Measurements from ENCODE around the gene USP40. TPM values are rescaled to one million over a fixed set of nuclear protein-coding genes. Genes with fewer than 3 reads are reported as not detected.

Gene USP40
- total RNA-seq, 3 donors from 2014 or later (not counting 1 experiment from before 2014, with no cell fraction given): 17.4 to 20.6 (median 19.4) TPM

DNA sequence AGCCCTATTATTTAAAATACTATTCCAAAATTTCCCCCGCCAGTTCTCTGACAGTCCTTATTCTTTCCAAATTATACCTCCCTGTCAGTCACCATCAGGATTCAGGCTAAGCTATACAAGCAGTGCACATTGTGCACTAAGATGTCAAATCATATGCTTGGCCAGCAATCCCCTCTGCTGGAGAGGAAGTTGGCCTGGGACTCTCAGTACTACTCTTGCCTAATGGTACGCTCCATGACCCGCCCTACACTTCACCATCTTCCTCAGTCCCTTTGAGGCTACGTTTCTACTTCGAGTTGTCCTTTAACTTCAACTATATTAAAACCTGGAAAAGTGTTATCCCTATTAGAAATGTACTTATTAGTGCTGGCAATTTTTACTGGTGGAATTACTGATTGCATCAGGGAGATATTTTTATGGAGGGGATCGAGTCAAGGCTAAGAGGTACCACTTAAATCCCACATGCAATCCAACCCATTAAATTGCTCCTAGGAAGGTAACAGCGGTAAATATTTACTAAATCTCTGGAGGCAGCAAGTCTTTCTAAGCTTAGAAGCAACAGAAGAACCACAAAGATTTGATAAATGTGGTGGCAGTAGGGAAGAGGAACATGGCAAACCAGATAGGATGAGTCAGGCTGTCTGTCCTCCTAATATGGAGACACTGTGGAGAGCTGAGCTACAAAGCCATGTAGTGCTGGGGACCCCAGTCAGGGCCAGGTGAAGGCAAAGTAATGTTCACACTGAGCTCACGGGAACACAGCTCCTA is 2.7 kb downstream of the USP40 start:
- 99% methylated on average over 6 of the region's 8 CpGs for WGBS (ENCODE audit: insufficient coverage)
- TF ChIP-seq CTCF (IDR thresholded peaks at IDR 0.05): no peak
- no peak for DNase-seq
- Mint-ChIP-seq H3K9me3 (no peaks in the 10 kb centered on the region), H3K27ac (no peak overlapping the region), H3K36me3 (peaks cover 9% of the 10 kb centered on the region), H3K27me3 (ENCODE audit: low read depth in 2 of 2) (peaks cover 2 to 4% of the 10 kb centered on the region in 2 donors), H3K4me1 (peaks cover 14 to 17% of the 10 kb centered on the region in 2 donors), H3K4me3 (no peak overlapping the region)
- intact Hi-C loops (cut with micrococcal nuclease): no loop called here
- peaks cover 2% of the 10 kb centered on the region for H3K36me3 ChIP-seq (ENCODE audit: control insufficient read depth, insufficient read depth, low read length)
- no peak overlapping the region for H3K27ac ChIP-seq (ENCODE audit: low read length)
- H3K9me3 ChIP-seq (ENCODE audit: control insufficient read depth, insufficient read depth, low read length): no peaks in the 10 kb centered on the region
- H3K4me1 ChIP-seq (ENCODE audit: control insufficient read depth, insufficient read depth, low read length): peaks cover 3% of the 10 kb centered on the region
- no peaks in the 10 kb centered on the region for H3K27me3 ChIP-seq (ENCODE audit: control insufficient read depth, insufficient read depth, low read length)
- no peak overlapping the region for H3K4me3 ChIP-seq (ENCODE audit: low read length)
- peak in 1 of 3 donors; percentile 41 for ATAC-seq

- no peak overlapping the region for H3K4me3 Mint-ChIP-seq
- H3K4me1 Mint-ChIP-seq: peaks cover 5 to 10% of the 10 kb centered on the region in 2 donors
- H3K9me3 Mint-ChIP-seq: no peaks in the 10 kb centered on the region
- no peak overlapping the region for H3K4me3 ChIP-seq (ENCODE audit: low read length)
- no peaks in the 10 kb centered on the region for H3K27me3 Mint-ChIP-seq (ENCODE audit: low read depth in 2 of 2)
- peaks cover 25% of the 10 kb centered on the region for H3K36me3 Mint-ChIP-seq
- ATAC-seq (no peak), DNase-seq (no peak)
- no peaks in the 10 kb centered on the region for H3K9me3 ChIP-seq (ENCODE audit: control insufficient read depth, insufficient read depth, low read length)
- intact Hi-C loops (cut with micrococcal nuclease): no loop called here
- no peaks in the 10 kb centered on the region for H3K27me3 ChIP-seq (ENCODE audit: control insufficient read depth, insufficient read depth, low read length)
- H3K27ac ChIP-seq (ENCODE audit: low read length): no peak overlapping the region
- WGBS (ENCODE audit: insufficient coverage): 78% methylated on average over 6 of the region's 7 CpGs
- H3K36me3 ChIP-seq (ENCODE audit: control insufficient read depth, insufficient read depth, low read length): peaks cover 25% of the 10 kb centered on the region
- no peak for TF ChIP-seq CTCF (IDR thresholded peaks at IDR 0.05)
- no peaks in the 10 kb centered on the region for H3K4me1 ChIP-seq (ENCODE audit: control insufficient read depth, insufficient read depth, low read length)
- H3K27ac Mint-ChIP-seq: peak overlapping the region in 1 of 2 donors; percentile 12
These were observed 9.5 kb downstream of the USP40 start for GRCh38 chr2:233556881-233557736.

DNA sequence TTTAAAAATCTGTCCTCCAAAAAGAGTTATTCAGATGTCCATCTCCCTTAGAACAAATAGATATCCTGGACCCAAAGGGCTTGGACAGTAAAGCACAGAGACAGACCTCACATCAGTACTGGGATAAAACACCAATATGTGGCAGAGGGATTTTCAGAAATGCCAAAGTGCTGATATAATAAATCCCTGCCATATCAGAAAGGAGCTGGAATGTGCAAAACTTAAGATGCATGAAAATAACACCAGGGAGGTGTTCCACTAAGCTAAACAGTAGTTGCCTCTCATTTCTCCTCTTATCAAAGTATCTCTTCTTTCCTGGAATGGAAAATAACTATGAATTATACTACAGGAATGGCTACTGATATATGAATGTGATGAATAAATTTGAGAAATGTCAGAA is 13.2 kb downstream of the USP40 start:
- peaks cover 24% of the 10 kb centered on the region for H3K36me3 ChIP-seq (ENCODE audit: control insufficient read depth, insufficient read depth, low read length)
- Mint-ChIP-seq H3K9me3 (no peaks in the 10 kb centered on the region), H3K27me3 (ENCODE audit: low read depth in 2 of 2) (no peaks in the 10 kb centered on the region), H3K36me3 (peaks cover 13% of the 10 kb centered on the region), H3K4me1 (peaks cover 5 to 6% of the 10 kb centered on the region in 2 donors), H3K4me3 (no peak overlapping the region), H3K27ac (no peak overlapping the region)
- ATAC-seq (no peak), DNase-seq (no peak)
- no peak for TF ChIP-seq CTCF (IDR thresholded peaks at IDR 0.05)
- no peaks in the 10 kb centered on the region for H3K27me3 ChIP-seq (ENCODE audit: control insufficient read depth, insufficient read depth, low read length)
- H3K9me3 ChIP-seq (ENCODE audit: control insufficient read depth, insufficient read depth, low read length): no peaks in the 10 kb centered on the region
- no peak overlapping the region for H3K4me3 ChIP-seq (ENCODE audit: low read length)
- no peak overlapping the region for H3K27ac ChIP-seq (ENCODE audit: low read length)
- no peaks in the 10 kb centered on the region for H3K4me1 ChIP-seq (ENCODE audit: control insufficient read depth, insufficient read depth, low read length)
- intact Hi-C loops (cut with micrococcal nuclease): no loop called here

Data from natural killer cell (primary cell).